SK-N-SH (cell line): Measurements from ENCODE around the gene CCL4. TPM values are rescaled to one million over a fixed set of nuclear protein-coding genes. Genes with fewer than 3 reads are reported as not detected.

Experiments
- CTCF ChIA-PET: fragments of 300-600, 350-600 bp; formaldehyde crosslinking; extraction: SDS; loops from one replicate; lab custom pipeline; 2021; lab: Yijun Ruan, JAX
- POLR2A ChIA-PET: fragments of 350-600 bp; sonication (Branson Sonifier 250); formaldehyde crosslinking; extraction: SDS; loops from one replicate; lab custom pipeline; 2020; ENCODE audit warnings: antibody characterized with exemption, inconsistent platforms; lab: Yijun Ruan, JAX
- DNase-seq: peaks from one replicate; pipeline ENCODE4 v3.0.0; 2012
- H2AFZ ChIP-seq: fragments of 200-600 bp; sonication (generic); 2 replicates; pipeline ENCODE4 v1.8.1; 2016; ENCODE audit warnings: antibody characterized with exemption, mild to moderate bottlenecking, low read depth
- H3F3A ChIP-seq: fragments of 200-600 bp; sonication (generic); replicated peaks from 2 replicates; pipeline ENCODE3; 2016; ENCODE audit warnings: antibody characterized with exemption, mild to moderate bottlenecking; ENCODE audit not compliant: insufficient read depth
- H3K27ac ChIP-seq, 2 experiments: fragments of 200-500 bp in 1 of 2; fragments of 200-600 bp in 1 of 2; sonication (Bioruptor generic) in 1 of 2; sonication (generic), shearing (Covaris generic) in 1 of 2; 2 replicates each; pipeline versions ENCODE4 v1.5.1 to v1.6.1; 2014 to 2016; ENCODE audit warnings: low read depth in 2 of 2, inconsistent platforms in 1 of 2, low read length in 1 of 2, mild to moderate bottlenecking in 1 of 2, mixed read lengths in 1 of 2
- H3K27me3 ChIP-seq: fragments of 200-600 bp; sonication (generic), shearing (Covaris generic); 2 replicates; pipeline ENCODE4 v1.6.1; 2016; ENCODE audit warnings: mixed run types; ENCODE audit not compliant: insufficient read depth
- H3K36me3 ChIP-seq, 2 experiments: fragments of 200-500 bp in 1 of 2; fragments of 200-600 bp in 1 of 2; sonication (Bioruptor generic) in 1 of 2; sonication (generic) in 1 of 2; replicated peaks in 1 of 2; 2 replicates each; pipeline versions ENCODE3 to v1.5.1; 2014 to 2016; ENCODE audit warnings: low read length in 1 of 2, mild to moderate bottlenecking in 1 of 2; ENCODE audit not compliant: insufficient read depth in 2 of 2, control insufficient read depth in 1 of 2
- H3K4me1 ChIP-seq, 2 experiments: fragments of 200-500 bp in 1 of 2; fragments of 200-600 bp in 1 of 2; sonication (Bioruptor generic) in 1 of 2; sonication (generic), shearing (Covaris generic) in 1 of 2; 2 replicates each; pipeline versions ENCODE4 v1.5.1 to v1.6.1; 2014 to 2016; ENCODE audit warnings: low read depth in 1 of 2, low read length in 1 of 2, mixed run types in 1 of 2; ENCODE audit not compliant: insufficient read depth in 2 of 2, control insufficient read depth in 1 of 2
- H3K4me2 ChIP-seq: fragments of 200-600 bp; sonication (generic), shearing (Covaris generic); 2 replicates; pipeline ENCODE4 v1.6.1; 2017; ENCODE audit warnings: mixed run types
- H3K4me3 ChIP-seq, 2 experiments: fragments of 200-500 bp in 1 of 2; fragments of 200-600 bp in 1 of 2; sonication (Bioruptor generic) in 1 of 2; sonication (generic), shearing (Covaris generic) in 1 of 2; 2 replicates each; pipeline versions ENCODE4 v1.5.1 to v1.8.1; 2014 to 2016; ENCODE audit warnings: low read depth in 2 of 2, inconsistent platforms in 1 of 2, low read length in 1 of 2, mild to moderate bottlenecking in 1 of 2, mixed read lengths in 1 of 2, moderate library complexity in 1 of 2
- H3K79me2 ChIP-seq: fragments of 200-600 bp; sonication (generic); 2 replicates; pipeline ENCODE4 v1.8.1; 2017; ENCODE audit warnings: mild to moderate bottlenecking; ENCODE audit not compliant: insufficient read depth
- H3K9ac ChIP-seq: fragments of 200-600 bp; sonication (generic); 2 replicates; pipeline ENCODE4 v1.6.1; 2017; ENCODE audit warnings: mixed run types
- H3K9me2 ChIP-seq: fragments of 200-600 bp; sonication (generic); 2 replicates; pipeline ENCODE4 v1.6.1; 2017; ENCODE audit warnings: mixed run types
- H3K9me3 ChIP-seq: fragments of 200-600 bp; sonication (generic); 2 replicates; pipeline ENCODE4 v1.6.1; 2017; ENCODE audit warnings: mixed run types, mild to moderate bottlenecking, moderate library complexity
- H4K20me1 ChIP-seq: fragments of 200-600 bp; sonication (generic); 2 replicates; pipeline ENCODE4 v1.6.1; 2017; ENCODE audit warnings: mild to moderate bottlenecking, mixed run types; ENCODE audit not compliant: insufficient read depth
- CTCF ChIP-seq: fragments of 200-600 bp; sonication (generic); IDR thresholded peaks from 2 replicates; pipeline ENCODE4 v1.6.1; 2017; ENCODE audit warnings: antibody characterized with exemption, mild to moderate bottlenecking, moderate library complexity
- FOSL2 ChIP-seq: IDR thresholded peaks from 2 replicates; pipeline ENCODE4 v1.4.0; 2012; ENCODE audit warnings: low read depth, mild to moderate bottlenecking, moderate library complexity, borderline replicate concordance
- FOXJ3 ChIP-seq: sonication (generic); formaldehyde crosslinking; IDR thresholded peaks from 2 replicates; pipeline ENCODE4 v1.5.1; 2020; ENCODE audit warnings: mild to moderate bottlenecking, missing genetic modification reagents
- GABPA ChIP-seq: IDR thresholded peaks from 2 replicates; pipeline ENCODE4 v1.4.0; 2012; ENCODE audit warnings: low read depth, mild to moderate bottlenecking
- JUND ChIP-seq: IDR thresholded peaks from 2 replicates; pipeline ENCODE4 v1.4.0; 2012
- MAX ChIP-seq: IDR thresholded peaks from 2 replicates; pipeline ENCODE4 v1.4.0; 2012; ENCODE audit warnings: low read depth
- MEF2A ChIP-seq: IDR thresholded peaks from 2 replicates; pipeline ENCODE4 v1.4.0; 2012; ENCODE audit warnings: low read depth, borderline replicate concordance
- MXI1 ChIP-seq: IDR thresholded peaks from 2 replicates; pipeline ENCODE4 v1.6.1; 2012; ENCODE audit warnings: mild to moderate bottlenecking, low read depth, low read length, improper control_type of control experiment
- PBX3 ChIP-seq: IDR thresholded peaks from 2 replicates; pipeline ENCODE4; 2012
- POLR2AphosphoS5 ChIP-seq: IDR thresholded peaks from 2 replicates; pipeline ENCODE4 v1.6.1; 2012; ENCODE audit warnings: low read depth, low read length
- RAD21 ChIP-seq: IDR thresholded peaks from 2 replicates; pipeline ENCODE4 v1.6.1; 2012; ENCODE audit warnings: mild to moderate bottlenecking, low read length
- RCOR1 ChIP-seq: fragments of 150-350 bp; IDR thresholded peaks from 2 replicates; pipeline ENCODE4 v1.6.1; 2017; ENCODE audit warnings: antibody characterized with exemption, low read length
- SMC3 ChIP-seq: IDR thresholded peaks from 2 replicates; pipeline ENCODE4 v1.6.1; 2012; ENCODE audit warnings: low read depth, low read length, improper control_type of control experiment
- USF2 ChIP-seq: fragments of 150-350 bp; IDR thresholded peaks from 2 replicates; pipeline ENCODE4 v1.6.1; 2017; ENCODE audit warnings: antibody characterized with exemption, low read length, low read depth, borderline replicate concordance
- ZBTB33 ChIP-seq: IDR thresholded peaks from 2 replicates; pipeline ENCODE4 v1.4.0; 2012; ENCODE audit warnings: low read depth, borderline replicate concordance
- WGBS: methylation state at CpG from one replicate; pipeline ENCODE4 v1.1.6; 2017; ENCODE audit warnings: low lambda C conversion rate; 5-methylcytosine and 5-hydroxymethylcytosine counted together
- polyA plus RNA-seq, 3 experiments: library from polyadenylated mRNA; depleted of rRNA; stranded (reverse); fragments of >200 nt; gene quantifications; 2 replicates each; pipeline ENCODE4 v1.2.3, GENCODE V29; 2012

CCL4 gene
- polyA plus RNA-seq, 1 of the 3 experiments (the other 2 are of a cell fraction): not detected

- no peak for DNase-seq
- Histone ChIP-seq H3K4me2 (no peak overlapping the region), H3K9ac (no peak overlapping the region), H3K9me2 (no peaks in the 10 kb centered on the region), H3F3A (no peaks in the 10 kb centered on the region), H3K4me3 (no peak overlapping the region), H3K27ac (no peak overlapping the region), H2AFZ (no peak overlapping the region), H3K27me3 (0 out of 2 replicates have a peak, but pooled peaks cover 4% of the 10 kb centered on the region), H3K36me3 (no peaks in the 10 kb centered on the region), H3K79me2 (no peaks in the 10 kb centered on the region), H4K20me1 (no peaks in the 10 kb centered on the region), H3K9me3 (no peaks in the 10 kb centered on the region), H3K4me1 (no peaks in the 10 kb centered on the region)
- no peak for TF ChIP-seq FOSL2
- TF ChIP-seq RCOR1: no peak
- TF ChIP-seq ZBTB33: no peak
- TF ChIP-seq MAX: no peak
- TF ChIP-seq POLR2AphosphoS5: no peak
- no peak for TF ChIP-seq JUND
- no peak for TF ChIP-seq SMC3
- 3% methylated on average over 3 of the region's 5 CpGs for WGBS
- ChIA-PET CTCF (interaction anchor here (0.8 to 1.4 kb wide), 2 partner anchors 31 to 45 kb away, joined by 4 read pairs; no protein-coding TSS in a partner anchor), POLR2A (no interaction called here)
These were observed 14.1 kb downstream of the CCL4 start for GRCh38 chr17:36117505-36118382.

- Histone ChIP-seq H3F3A (no peaks in the 10 kb centered on the region), H3K27ac (no peak overlapping the region), H3K36me3 (no peaks in the 10 kb centered on the region), H3K79me2 (no peaks in the 10 kb centered on the region), H3K9me2 (no peaks in the 10 kb centered on the region), H3K4me1 (no peaks in the 10 kb centered on the region), H3K9me3 (no peaks in the 10 kb centered on the region), H3K9ac (no peak overlapping the region), H3K27me3 (0 out of 2 replicates have a peak, but pooled peaks cover 4% of the 10 kb centered on the region), H2AFZ (no peak overlapping the region), H4K20me1 (no peaks in the 10 kb centered on the region), H3K4me3 (no peak overlapping the region), H3K4me2 (no peak overlapping the region)
- WGBS: 15% methylated on average over 12 of the region's 12 CpGs
- DNase-seq: no peak
- ChIA-PET CTCF (interaction anchor here (0.8 to 1.4 kb wide), 4 partner anchors 30 to 188 kb away, joined by 3 to 4 read pairs (median 4); partner anchors contain the start of gene RDM1), POLR2A (no interaction called here)
- TF ChIP-seq SMC3: no peak
- TF ChIP-seq USF2: no peak
- TF ChIP-seq CTCF: no peak
- no peak for TF ChIP-seq RAD21
- TF ChIP-seq RCOR1: no peak
- TF ChIP-seq PBX3: no peak
- TF ChIP-seq FOXJ3 (CRISPR knock-in tag): no peak
- TF ChIP-seq MXI1: no peak
- no peak for TF ChIP-seq ZBTB33
- TF ChIP-seq MEF2A: no peak
- no peak for TF ChIP-seq GABPA
These were observed 15.1 kb downstream of the CCL4 start for GRCh38 chr17:36118477-36119353.
